ENCODE results near the gene DNAAF5.

DNAAF5 gene

GRCh38 chr7:779480-779879 is 53.0 kb downstream of the DNAAF5 start:
- H3K4me3 ChIP-seq (ENCODE audit: low read depth, low read length): no peak overlapping the region
- TF ChIP-seq CTCF (conservative IDR thresholded peaks at IDR 0.05; ENCODE audit: low read depth, low read length): no peak
- DNase-seq (ENCODE audit: low read depth): no peak

GRCh38 chr7:780081-780480 is 53.6 kb downstream of the DNAAF5 start:
- TF ChIP-seq CTCF (conservative IDR thresholded peaks at IDR 0.05; ENCODE audit: low read depth, low read length): no peak
- H3K4me3 ChIP-seq (ENCODE audit: low read depth, low read length): no peak overlapping the region
- DNase-seq (ENCODE audit: low read depth): no peak

DNA sequence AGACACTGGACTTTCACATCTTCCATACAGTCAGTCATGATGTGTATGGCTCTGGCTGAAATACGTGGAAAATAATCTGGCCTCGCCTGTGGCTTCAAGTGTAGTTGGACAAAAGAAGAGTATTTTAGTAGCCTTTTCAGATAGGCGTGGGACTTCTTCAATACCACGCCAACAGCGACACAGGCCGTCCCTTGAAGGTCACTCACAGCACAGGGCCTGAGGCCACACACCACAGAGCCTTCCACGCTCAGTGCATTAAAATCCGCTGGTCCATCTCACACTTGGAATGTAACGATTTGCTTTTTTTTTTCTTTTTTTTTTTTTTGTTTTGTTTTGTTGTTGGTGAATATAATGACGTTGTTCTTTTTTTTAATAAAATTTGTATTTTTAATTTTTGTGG is 54.0 kb downstream of the DNAAF5 start:
- no peak for TF ChIP-seq CTCF (conservative IDR thresholded peaks at IDR 0.05; ENCODE audit: low read depth, low read length)
- no peak for DNase-seq (ENCODE audit: low read depth)
- no peak overlapping the region for H3K4me3 ChIP-seq (ENCODE audit: low read depth, low read length)

DNA sequence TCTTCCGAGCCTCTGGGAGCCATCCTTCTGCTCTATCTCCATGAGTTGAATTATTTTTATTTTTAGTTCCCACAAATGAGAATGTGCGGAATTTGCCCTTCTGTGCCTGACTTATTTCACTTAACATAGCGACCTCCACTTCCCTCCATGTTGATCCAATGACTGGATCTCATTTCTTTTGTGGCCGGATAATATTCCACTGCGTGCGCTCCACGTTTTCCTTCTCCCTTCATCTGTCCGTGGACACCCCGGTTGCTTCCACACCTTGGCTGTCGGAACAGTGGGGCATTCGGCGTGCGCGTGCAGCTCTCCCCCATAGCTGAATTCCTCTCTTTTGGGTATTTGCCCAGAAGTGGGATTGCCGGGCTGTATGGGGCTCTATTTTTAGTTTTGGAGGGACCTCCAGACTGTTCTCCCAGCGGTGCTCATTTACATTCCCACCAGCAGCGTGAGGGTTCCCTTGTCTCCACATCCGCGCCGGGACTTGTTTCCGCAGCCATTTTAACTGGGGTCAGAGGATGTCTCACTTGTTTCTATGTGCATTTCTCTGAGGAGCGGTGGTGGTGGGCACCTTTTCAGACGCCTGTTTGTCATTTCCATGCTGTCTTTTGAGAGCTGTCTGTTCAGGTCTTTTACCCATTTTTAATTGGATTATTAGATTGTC is 54.8 kb downstream of the DNAAF5 start:
- peak; percentile 50 for DNase-seq (ENCODE audit: low read depth)
- no peak overlapping the region for H3K4me3 ChIP-seq (ENCODE audit: low read depth, low read length)
- no peak for TF ChIP-seq CTCF (conservative IDR thresholded peaks at IDR 0.05; ENCODE audit: low read depth, low read length)

DNA sequence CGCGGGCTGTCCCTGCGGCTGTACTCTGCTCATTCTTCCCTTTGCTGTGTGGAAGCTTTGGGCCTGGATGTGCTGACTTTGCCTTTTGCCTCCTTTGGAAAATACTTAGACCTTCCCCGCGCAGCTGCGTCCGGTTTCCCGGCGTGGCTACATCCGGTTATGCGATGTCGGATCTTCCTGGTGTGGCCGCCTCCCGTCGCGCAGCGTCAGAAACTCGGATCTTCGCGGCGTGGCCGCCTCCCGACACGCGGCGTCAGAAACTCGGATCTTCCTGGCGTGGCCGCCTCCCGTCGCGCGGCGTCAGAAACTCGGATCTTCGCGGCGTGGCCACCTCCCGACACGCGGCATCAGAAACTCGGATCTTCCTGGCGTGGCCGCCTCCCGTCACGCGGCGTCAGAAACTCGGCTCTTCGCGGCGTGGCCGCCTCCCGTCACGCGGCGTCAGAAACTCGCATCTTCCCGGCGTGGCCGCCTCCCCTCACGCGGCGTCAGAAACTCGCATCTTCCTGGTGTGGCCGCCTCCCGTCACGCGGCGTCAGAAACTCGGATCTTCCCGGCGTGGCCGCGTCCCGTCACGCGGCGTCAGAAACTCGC is 55.5 kb downstream of the DNAAF5 start:
- TF ChIP-seq CTCF (conservative IDR thresholded peaks at IDR 0.05; ENCODE audit: low read depth, low read length): no peak
- H3K4me3 ChIP-seq (ENCODE audit: low read depth, low read length): no peak overlapping the region
- no peak for DNase-seq (ENCODE audit: low read depth)

DNA sequence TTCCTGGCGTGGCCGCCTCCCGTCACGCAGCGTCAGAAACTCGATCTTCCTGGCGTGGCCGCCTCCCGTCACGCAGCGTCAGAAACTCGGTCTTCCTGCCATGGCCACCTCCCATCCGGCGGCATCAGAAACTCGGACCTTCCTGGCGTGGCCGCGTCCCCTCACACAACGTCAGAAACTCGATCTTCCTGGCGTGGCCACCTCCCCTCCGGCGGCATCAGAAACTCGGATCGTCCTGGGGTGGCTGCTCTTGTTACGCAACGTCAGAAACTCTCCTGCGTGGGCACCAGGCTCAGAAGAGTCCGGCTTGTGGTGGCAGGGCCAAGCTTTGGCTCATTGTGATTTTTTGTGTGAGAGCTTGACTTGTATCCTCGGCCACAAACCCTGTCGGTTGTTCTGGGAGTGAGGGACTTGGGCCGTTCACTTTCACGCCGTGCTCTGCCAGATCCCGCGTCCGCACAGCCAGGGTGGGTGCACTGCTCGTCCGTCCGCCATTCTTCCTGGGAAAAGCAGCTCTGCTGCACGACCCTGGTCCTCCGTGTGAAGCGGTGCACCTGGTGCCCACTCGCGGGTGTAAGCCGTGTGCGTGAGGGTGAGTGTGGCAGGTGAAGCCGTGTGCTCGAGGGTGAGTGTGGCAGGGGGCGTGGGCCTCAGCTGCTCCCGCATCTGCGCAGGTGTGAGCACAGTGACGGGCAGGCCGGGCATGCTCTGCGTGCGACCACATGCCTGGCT is 56.4 kb downstream of the DNAAF5 start:
- no peak overlapping the region for H3K4me3 ChIP-seq (ENCODE audit: low read depth, low read length)
- no peak for TF ChIP-seq CTCF (conservative IDR thresholded peaks at IDR 0.05; ENCODE audit: low read depth, low read length)
- no peak for DNase-seq (ENCODE audit: low read depth)

All from choroid plexus epithelial cell (primary cell).